Measurements from ENCODE around the gene EVC.

- TF ChIP-seq CTCF (conservative IDR thresholded peaks at IDR 0.05 in 1 of 2, IDR thresholded peaks at IDR 0.05 in 1 of 2; ENCODE audit: low read depth in 1 of 2, low read length in 2 of 2) (no peak), EZH2 (IDR thresholded peaks at IDR 0.05; ENCODE audit: low read length, missing control alignments) (no peak)
These were observed 103.4 kb downstream of the EVC start for GRCh38 chr4:5814421-5814820.

All from fibroblast of lung (primary cell).